Erythroblast (primary cell): ENCODE measurements around the gene NRF1.
A peak's percentile ranks its signal among the peaks of the same experiment; 100 is the strongest.
"Not testable (repeated sequence)": the region's sequence is repeated elsewhere in the genome, so short reads cannot be mapped to it uniquely, and the experiment has no call there.

Source experiments
- DNase-seq, 2 experiments: peaks; one replicate each; lab custom pipeline; 2025; lab: John Stamatoyannopoulos, UW
- GATA1 ChIP-seq: IDR thresholded peaks from 2 replicates; pipeline ENCODE4 v1.6.1; 2011; ENCODE audit warnings: low read depth, mild to moderate bottlenecking, control low read depth, low read length, moderate library complexity
- POLR2A ChIP-seq: IDR thresholded peaks from 2 replicates; pipeline ENCODE4 v1.6.1; 2011; ENCODE audit warnings: mild to moderate bottlenecking, low read length

Gene NRF1

GRCh38 chr7:129611246-129612111 is at the start of gene NRF1:
Gene NRF1 (plus strand): TSS chr7:129611720. CDS start chr7:129657352, 45,632 bp downstream.
- peak; percentile 90 to 96 for DNase-seq
- TF ChIP-seq GATA1 (no peak), POLR2A (peak; percentile 86)

GRCh38 chr7:129566323-129566722 is 45.2 kb upstream of the NRF1 start:
- not testable (repeated sequence) for DNase-seq

DNA sequence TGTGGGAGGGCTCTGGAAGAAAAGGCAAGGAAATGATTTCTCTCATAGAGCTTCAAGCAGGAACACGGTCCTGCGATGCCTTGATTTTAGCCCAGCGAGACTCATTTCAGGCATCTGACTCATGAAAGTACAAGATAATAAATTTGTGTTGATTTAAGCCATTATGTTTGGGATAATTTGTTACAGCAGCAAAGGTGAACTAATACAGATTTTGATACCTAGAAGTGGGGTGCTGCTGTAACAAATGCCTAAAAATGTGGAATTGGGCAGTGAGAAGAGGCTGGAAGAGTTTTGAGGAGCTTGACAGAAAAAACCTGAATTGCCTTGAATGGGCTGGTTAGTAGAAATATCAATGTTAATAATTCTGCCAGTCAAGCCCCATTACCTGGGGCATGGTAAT is 44.1 kb upstream of the NRF1 start:
- TF ChIP-seq POLR2A (no peak), GATA1 (no peak)
- DNase-seq = no peak

DNA sequence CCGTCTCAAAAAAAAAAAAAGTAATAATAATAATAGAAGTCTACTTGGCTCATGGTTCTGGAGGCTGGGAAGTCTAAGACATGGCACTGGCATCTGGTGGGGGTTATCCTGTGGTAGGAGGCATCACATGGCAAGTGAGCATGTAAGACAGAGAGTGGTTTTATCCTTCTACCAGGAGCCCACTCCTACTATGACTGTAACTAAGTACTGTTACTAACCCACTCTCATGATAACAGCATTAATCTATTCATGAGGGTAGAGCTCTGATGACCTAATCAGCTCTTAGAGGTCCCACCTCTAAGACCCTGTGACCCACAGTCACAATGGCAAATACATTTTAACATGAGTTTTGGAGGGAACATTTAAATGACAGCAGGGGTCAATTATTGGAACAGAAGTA is 43.3 kb upstream of the NRF1 start:
- TF ChIP-seq GATA1 (no peak), POLR2A (no peak)
- no peak for DNase-seq

DNA sequence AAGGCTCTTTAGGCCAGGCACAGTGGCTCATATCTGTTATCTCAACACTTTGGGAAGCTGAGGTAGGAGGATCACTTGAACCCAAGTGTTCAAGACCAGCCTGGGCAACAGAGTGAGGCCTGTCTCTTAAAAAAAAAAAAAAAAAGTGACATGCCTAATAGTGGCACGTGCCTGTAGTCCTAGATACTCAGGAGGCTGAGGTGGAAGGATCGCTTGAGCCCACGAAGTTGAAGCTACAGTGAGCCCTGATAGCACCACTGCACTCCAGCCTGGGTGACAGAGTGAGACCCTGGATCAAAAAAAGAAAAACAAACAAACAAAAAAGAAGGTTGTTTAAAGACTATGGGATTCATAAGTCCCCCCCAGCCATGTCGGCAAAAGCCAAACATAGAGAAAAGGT is 42.2 kb upstream of the NRF1 start:
- TF ChIP-seq POLR2A = no peak
- TF ChIP-seq GATA1 = no peak
- no peak for DNase-seq

DNA sequence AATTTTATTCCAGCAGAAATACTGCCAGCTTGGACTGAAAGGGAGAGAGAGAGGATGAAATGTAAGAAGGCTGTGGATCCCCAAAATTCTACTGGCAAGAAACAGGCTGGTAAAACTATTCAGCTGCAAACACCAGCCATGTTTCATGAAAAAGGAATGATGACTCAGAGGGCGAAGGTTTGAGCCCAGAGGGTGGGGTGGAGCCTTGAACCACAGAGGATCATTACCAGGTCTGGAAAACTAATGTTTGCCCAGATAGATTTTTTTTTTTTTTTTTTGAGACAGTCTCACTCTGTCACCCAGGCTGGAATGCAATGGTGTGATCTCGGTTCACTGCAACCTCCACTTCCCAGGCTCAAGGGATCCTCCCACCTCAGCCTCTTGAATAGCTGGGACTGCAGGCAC is 41.7 kb upstream of the NRF1 start:
- no peak for DNase-seq
- TF ChIP-seq GATA1 (no peak), POLR2A (no peak)

GRCh38 chr7:129571201-129571600 is 40.3 kb upstream of the NRF1 start:
- no peak for TF ChIP-seq POLR2A
- DNase-seq = no peak

- no peak for DNase-seq
- no peak for TF ChIP-seq POLR2A
- TF ChIP-seq GATA1 = no peak
These were observed 39.3 kb upstream of the NRF1 start for GRCh38 chr7:129572205-129572604.

GRCh38 chr7:129574487-129574886 is 37.0 kb upstream of the NRF1 start:
- no peak for DNase-seq

DNA sequence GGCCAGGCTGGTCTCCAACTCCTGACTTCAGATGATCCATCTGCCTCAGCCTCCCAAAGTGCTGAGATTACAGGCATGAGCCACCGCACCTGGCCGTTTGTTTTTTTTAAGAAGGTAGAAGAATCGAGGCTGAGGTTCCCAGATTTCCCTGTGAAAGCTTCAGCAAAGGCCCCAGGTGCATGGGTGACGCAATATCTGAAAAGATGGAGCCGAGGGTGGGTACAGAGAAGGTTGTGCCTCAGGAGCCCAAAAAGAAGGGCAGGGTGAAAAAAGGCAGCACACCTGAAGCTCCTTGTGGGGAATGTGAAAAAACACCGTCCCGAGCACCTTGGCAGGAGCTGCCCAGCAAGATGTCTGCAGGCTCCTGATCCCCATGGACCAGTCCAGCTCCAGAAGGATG is 35.8 kb upstream of the NRF1 start:
- TF ChIP-seq POLR2A (no peak), GATA1 (no peak)
- DNase-seq = no peak

More at GRCh38 chr7:129574487-129574886, 37.0 kb upstream of the NRF1 start:
- TF ChIP-seq POLR2A (no peak), GATA1 (no peak)

GRCh38 chr7:129576138-129576537 is 35.4 kb upstream of the NRF1 start:
- no peak for DNase-seq
- TF ChIP-seq GATA1 (no peak), POLR2A (no peak)

- no peak for DNase-seq
- TF ChIP-seq GATA1 = no peak
- no peak for TF ChIP-seq POLR2A
These were observed 32.7 kb upstream of the NRF1 start for GRCh38 chr7:129578829-129579228.

DNA sequence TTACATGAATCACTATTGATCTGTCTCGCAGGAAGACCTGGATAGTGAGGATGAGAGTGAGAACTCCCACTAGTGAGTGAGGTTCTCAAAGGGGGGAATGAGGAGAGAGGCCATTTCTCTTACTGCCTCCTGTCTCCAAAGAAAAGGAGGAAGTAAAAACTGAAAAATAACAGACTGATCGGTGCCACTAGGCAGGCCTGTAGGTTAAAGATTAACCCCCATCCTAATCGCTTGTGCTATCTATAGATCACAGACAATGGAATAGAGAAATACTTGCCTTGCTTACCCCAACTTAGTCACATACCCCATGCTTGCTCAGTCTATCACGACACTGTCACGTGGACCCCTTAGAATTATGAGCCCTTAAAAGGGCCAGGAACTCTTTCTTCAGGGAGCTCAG is 25.3 kb upstream of the NRF1 start:
- peak; percentile 12 to 29 for DNase-seq

DNA sequence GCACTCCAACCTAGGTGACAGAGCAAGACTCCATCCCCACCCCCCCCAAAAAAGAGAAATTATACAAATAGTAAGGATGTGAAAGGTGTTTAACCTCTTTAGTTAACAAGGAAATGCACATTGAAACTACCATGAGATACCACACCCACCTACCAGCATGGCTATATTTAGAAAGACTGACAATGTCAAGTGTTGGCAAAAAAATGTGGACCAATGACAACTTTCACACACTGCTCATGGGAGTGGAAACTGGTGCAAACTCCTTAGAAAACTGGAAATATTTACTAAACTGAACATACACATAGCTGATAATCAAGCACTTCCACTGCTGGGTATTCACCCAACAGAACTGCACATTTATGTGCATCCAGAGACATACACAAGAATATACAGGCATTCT is 23.3 kb upstream of the NRF1 start:
- no peak for DNase-seq
- no peak for TF ChIP-seq GATA1
- TF ChIP-seq POLR2A = no peak

- no peak for DNase-seq
- TF ChIP-seq POLR2A (no peak), GATA1 (no peak)
These were observed 19.7 kb upstream of the NRF1 start for GRCh38 chr7:129591868-129592267.

GRCh38 chr7:129596386-129596785 is 15.1 kb upstream of the NRF1 start:
- DNase-seq = not testable (repeated sequence)
